Vagina (tissue), 2 donors: ENCODE data around the gene GNAT1.

ENCODE experiments used
- POLR2A ChIP-seq, 2 donors: fragments of 450-650 bp; IDR thresholded peaks; one replicate each; pipeline ENCODE4 v1.6.1; 2017; ENCODE audit warnings: antibody characterized with exemption in 2 of 2, mild to moderate bottlenecking in 2 of 2, moderate library complexity in 2 of 2
- TF ChIP-seq, protein P1 (sequence below), 3 experiments: fragments of 450-650 bp in 2 of 3; fragments of 200-600 bp in 1 of 3; sonication (generic) in 1 of 3; IDR thresholded peaks; one replicate each; pipeline ENCODE4 v1.5.1; 2017 to 2019; ENCODE audit warnings: antibody characterized with exemption in 3 of 3, mild to moderate bottlenecking in 2 of 3, moderate library complexity in 2 of 3

DNA sequence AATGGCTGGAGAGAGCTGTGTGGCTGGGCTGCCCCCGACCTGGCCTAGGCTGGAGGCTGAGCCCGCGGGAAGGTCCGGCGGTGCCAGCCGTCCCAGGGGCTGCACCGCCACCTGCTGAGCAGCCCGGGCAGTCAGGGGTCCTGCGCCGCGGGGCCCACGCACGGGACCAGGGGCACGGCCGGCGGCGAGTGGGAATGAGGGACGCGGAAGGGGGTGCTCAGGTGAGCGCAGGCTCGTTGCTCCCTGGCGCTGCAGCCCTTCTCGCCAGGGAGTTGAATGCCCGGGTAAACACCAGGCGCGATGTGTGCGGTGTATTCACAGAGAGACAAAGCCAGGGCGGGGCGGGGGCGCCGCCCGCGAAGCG is 37.0 kb upstream of the GNAT1 start:
- TF ChIP-seq POLR2A (IDR thresholded peaks at IDR 0.05), result no peak
- TF ChIP-seq, protein P1, sequence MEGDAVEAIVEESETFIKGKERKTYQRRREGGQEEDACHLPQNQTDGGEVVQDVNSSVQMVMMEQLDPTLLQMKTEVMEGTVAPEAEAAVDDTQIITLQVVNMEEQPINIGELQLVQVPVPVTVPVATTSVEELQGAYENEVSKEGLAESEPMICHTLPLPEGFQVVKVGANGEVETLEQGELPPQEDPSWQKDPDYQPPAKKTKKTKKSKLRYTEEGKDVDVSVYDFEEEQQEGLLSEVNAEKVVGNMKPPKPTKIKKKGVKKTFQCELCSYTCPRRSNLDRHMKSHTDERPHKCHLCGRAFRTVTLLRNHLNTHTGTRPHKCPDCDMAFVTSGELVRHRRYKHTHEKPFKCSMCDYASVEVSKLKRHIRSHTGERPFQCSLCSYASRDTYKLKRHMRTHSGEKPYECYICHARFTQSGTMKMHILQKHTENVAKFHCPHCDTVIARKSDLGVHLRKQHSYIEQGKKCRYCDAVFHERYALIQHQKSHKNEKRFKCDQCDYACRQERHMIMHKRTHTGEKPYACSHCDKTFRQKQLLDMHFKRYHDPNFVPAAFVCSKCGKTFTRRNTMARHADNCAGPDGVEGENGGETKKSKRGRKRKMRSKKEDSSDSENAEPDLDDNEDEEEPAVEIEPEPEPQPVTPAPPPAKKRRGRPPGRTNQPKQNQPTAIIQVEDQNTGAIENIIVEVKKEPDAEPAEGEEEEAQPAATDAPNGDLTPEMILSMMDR (IDR thresholded peaks at IDR 0.05), result no peak
